ENCODE measurements around the gene CRIP1. TPM values are rescaled to one million over a fixed set of nuclear protein-coding genes. Genes with fewer than 3 reads are reported as not detected.

CRIP1 gene
- polyA plus RNA-seq, 1 donor (not counting 4 experiments of a cell fraction or from before 2014, with no cell fraction given), result 1.7 TPM

DNA sequence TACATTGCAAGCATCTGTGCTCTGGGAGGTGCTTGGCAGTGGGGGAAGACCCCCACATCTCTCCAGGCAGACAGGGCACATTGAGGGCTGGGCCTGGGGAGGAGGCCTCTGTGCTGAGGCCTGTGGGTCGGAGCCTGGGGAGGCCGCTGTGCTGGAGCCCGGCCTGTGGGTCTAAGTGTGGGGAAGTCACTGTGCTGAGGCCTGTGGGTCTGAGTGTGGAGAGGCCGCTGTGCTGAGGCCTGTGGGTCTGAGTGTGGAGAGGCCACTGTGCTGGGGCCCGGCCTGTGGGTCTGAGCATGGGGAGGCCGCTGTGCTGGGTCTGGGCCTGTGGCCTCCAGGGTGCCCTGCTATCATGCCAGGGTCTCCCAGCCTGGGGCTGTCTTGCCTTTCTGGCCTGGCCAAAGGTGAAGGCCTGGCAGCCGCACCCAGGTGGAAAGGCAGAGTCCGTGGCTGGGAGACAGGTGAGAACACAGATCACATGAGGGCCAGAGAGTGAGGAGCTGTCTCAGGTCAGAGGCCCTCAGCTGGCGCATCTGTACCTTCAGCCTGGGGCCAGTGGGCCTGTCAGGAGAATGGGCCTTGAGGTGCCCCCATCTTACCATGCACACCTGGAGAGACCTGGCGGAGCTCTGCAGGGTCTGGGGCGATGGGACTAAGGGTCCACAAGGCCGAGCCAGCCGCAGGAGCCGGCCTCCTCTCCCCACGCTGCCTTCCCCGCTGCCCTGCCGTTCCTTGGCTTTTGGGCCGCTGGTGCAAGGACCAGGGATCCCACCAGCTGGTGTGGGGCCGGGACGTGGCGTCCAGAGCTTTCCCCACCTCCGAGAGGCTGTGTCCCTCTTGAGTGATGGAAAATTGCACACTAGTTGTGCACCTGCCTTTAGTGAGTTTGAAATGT lies 30.7 kb upstream of the CRIP1 start:
- Histone ChIP-seq H3K4me1 (ENCODE audit: control insufficient read depth, extremely low read depth, insufficient read depth, low read length) (no peaks in the 10 kb centered on the region), H3K27ac (ENCODE audit: control insufficient read depth, insufficient read depth, low read length) (no peak overlapping the region), H3K36me3 (ENCODE audit: control insufficient read depth in 2 of 2, extremely low read depth in 1 of 2, insufficient read depth in 2 of 2, low read length in 2 of 2) (peaks cover 9 to 43% of the 10 kb centered on the region in 2 experiments), H3K27me3 (ENCODE audit: control insufficient read depth, extremely low read depth, insufficient read depth, low read length) (no peaks in the 10 kb centered on the region), H2AFZ (ENCODE audit: control insufficient read depth, low read length) (no peak overlapping the region), H3K4me2 (ENCODE audit: control insufficient read depth, extremely low read depth, insufficient read depth, low read depth, low read length) (no peak overlapping the region), H3K79me2 (ENCODE audit: control insufficient read depth, insufficient read depth, low read length) (no peaks in the 10 kb centered on the region), H3K9me3 (ENCODE audit: control insufficient read depth, low read depth, low read length) (no peaks in the 10 kb centered on the region), H3K9me1 (ENCODE audit: control insufficient read depth, extremely low read depth, insufficient read depth, low read length) (no peaks in the 10 kb centered on the region), H3K9ac (ENCODE audit: control insufficient read depth, extremely low read depth, insufficient read depth, low read length) (no peak overlapping the region), H4K20me1 (ENCODE audit: control insufficient read depth, extremely low read depth, insufficient read depth, low read length) (no peaks in the 10 kb centered on the region), H3K4me3 (ENCODE audit: control insufficient read depth in 2 of 3, extremely low read depth in 1 of 3, insufficient read depth in 2 of 3, low read depth in 1 of 3, low read length in 3 of 3) (no peak overlapping the region)
- DNase-seq (ENCODE audit: low read depth, low spot score), result no peak
- TF ChIP-seq, protein P1, sequence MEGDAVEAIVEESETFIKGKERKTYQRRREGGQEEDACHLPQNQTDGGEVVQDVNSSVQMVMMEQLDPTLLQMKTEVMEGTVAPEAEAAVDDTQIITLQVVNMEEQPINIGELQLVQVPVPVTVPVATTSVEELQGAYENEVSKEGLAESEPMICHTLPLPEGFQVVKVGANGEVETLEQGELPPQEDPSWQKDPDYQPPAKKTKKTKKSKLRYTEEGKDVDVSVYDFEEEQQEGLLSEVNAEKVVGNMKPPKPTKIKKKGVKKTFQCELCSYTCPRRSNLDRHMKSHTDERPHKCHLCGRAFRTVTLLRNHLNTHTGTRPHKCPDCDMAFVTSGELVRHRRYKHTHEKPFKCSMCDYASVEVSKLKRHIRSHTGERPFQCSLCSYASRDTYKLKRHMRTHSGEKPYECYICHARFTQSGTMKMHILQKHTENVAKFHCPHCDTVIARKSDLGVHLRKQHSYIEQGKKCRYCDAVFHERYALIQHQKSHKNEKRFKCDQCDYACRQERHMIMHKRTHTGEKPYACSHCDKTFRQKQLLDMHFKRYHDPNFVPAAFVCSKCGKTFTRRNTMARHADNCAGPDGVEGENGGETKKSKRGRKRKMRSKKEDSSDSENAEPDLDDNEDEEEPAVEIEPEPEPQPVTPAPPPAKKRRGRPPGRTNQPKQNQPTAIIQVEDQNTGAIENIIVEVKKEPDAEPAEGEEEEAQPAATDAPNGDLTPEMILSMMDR (optimal IDR thresholded peaks at IDR 0.05 in 1 of 3, IDR thresholded peaks at IDR 0.05 in 1 of 3, conservative IDR thresholded peaks at IDR 0.05 in 1 of 3; ENCODE audit: extremely low read depth in 1 of 3, insufficient read depth in 2 of 3, low read length in 3 of 3), result no peak
- TF ChIP-seq EZH2 (IDR thresholded peaks at IDR 0.05; ENCODE audit: low read length), result no peak
- no peak for FAIRE-seq
- dilution Hi-C loops (cut with MboI; ENCODE audit: extremely low pct_ligation_motif_present, low sequenced_read_pairs), result no loop called here

DNA sequence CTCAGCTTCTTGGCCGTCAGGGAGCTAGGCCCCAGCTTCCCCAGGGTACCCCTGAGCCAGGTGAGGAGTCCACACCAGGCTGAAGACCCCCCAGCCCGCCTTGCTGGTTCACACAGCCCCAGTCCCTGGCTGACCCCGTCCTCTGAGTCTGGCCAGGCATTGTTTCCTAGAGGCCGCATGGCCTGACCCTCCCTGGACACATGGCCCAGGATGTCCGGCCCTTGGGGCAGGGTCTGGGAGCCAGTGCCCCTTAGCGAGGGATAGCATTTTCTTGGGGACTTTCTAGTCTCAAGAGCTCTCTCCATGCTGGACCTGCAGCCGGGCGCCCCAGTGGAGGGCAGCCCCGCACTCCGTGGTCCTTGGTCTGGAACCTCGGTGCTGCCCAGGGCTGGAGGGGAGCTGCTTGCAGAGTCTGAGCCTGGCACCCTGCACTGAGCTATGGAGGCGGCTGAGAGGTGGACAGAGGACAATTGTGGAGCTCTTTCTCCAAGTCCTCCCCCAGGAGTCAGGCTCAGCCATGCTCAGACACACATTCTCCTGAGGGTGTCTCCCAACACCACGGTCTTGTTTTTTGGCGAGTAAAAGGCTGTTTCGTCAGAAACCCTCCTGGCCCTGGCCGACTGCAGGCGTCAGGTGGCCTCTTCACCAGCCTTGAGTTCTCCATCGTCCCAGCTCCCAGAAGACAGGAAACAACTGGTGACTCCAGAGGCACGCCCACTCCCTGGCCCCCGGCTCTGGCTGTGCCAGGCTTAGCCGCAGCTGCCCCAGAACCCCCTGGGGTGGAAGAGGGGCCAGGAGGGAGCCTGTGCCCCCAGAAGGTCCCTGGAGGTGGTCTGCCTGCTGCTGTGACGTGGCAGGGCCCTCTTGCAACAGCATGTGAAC lies 29.7 kb upstream of the CRIP1 start:
- peaks cover 10 to 41% of the 10 kb centered on the region in 2 experiments for H3K36me3 ChIP-seq (ENCODE audit: control insufficient read depth in 2 of 2, extremely low read depth in 1 of 2, insufficient read depth in 2 of 2, low read length in 2 of 2)
- no peak overlapping the region for H2AFZ ChIP-seq (ENCODE audit: control insufficient read depth, low read length)
- no peaks in the 10 kb centered on the region for H3K79me2 ChIP-seq (ENCODE audit: control insufficient read depth, insufficient read depth, low read length)
- H3K27me3 ChIP-seq (ENCODE audit: control insufficient read depth, extremely low read depth, insufficient read depth, low read length), result no peaks in the 10 kb centered on the region
- no peak overlapping the region for H3K4me2 ChIP-seq (ENCODE audit: control insufficient read depth, extremely low read depth, insufficient read depth, low read depth, low read length)
- FAIRE-seq (no peak), DNase-seq (ENCODE audit: low read depth, low spot score) (no peak)
- H3K4me1 ChIP-seq (ENCODE audit: control insufficient read depth, extremely low read depth, insufficient read depth, low read length), result no peaks in the 10 kb centered on the region
- no peak overlapping the region for H3K4me3 ChIP-seq (ENCODE audit: control insufficient read depth in 2 of 3, extremely low read depth in 1 of 3, insufficient read depth in 2 of 3, low read depth in 1 of 3, low read length in 3 of 3)
- no peaks in the 10 kb centered on the region for H4K20me1 ChIP-seq (ENCODE audit: control insufficient read depth, extremely low read depth, insufficient read depth, low read length)
- no peaks in the 10 kb centered on the region for H3K9me1 ChIP-seq (ENCODE audit: control insufficient read depth, extremely low read depth, insufficient read depth, low read length)
- no peak overlapping the region for H3K27ac ChIP-seq (ENCODE audit: control insufficient read depth, insufficient read depth, low read length)
- H3K9ac ChIP-seq (ENCODE audit: control insufficient read depth, extremely low read depth, insufficient read depth, low read length), result no peak overlapping the region
- TF ChIP-seq EZH2 (IDR thresholded peaks at IDR 0.05; ENCODE audit: low read length), result no peak
- TF ChIP-seq, protein P1 (optimal IDR thresholded peaks at IDR 0.05 in 1 of 3, IDR thresholded peaks at IDR 0.05 in 1 of 3, conservative IDR thresholded peaks at IDR 0.05 in 1 of 3; ENCODE audit: extremely low read depth in 1 of 3, insufficient read depth in 2 of 3, low read length in 3 of 3), result no peak
- dilution Hi-C loops (cut with MboI; ENCODE audit: extremely low pct_ligation_motif_present, low sequenced_read_pairs), result no loop called here
- H3K9me3 ChIP-seq (ENCODE audit: control insufficient read depth, low read depth, low read length), result no peaks in the 10 kb centered on the region

Data from keratinocyte (primary cell).